Tibial nerve (tissue), 3 donors: ENCODE data around the gene MED23.

Experiments used
- POLR2A ChIP-seq, 2 donors: fragments of 450-650 bp; IDR thresholded peaks; one replicate each; pipeline ENCODE4 v1.6.1; 2017; ENCODE audit warnings: antibody characterized with exemption in 2 of 2, mild to moderate bottlenecking in 2 of 2, moderate library complexity in 2 of 2
- TF ChIP-seq, protein P1 (sequence below), 5 experiments: fragments of 200-600 bp in 3 of 5; fragments of 450-650 bp in 2 of 5; sonication (generic) in 3 of 5; IDR thresholded peaks; one replicate each; pipeline ENCODE4 v1.5.1; 2016 to 2019; ENCODE audit warnings: antibody characterized with exemption in 5 of 5, mild to moderate bottlenecking in 3 of 5, moderate library complexity in 2 of 5

- no peak for TF ChIP-seq POLR2A (IDR thresholded peaks at IDR 0.05)
- TF ChIP-seq, protein P1, sequence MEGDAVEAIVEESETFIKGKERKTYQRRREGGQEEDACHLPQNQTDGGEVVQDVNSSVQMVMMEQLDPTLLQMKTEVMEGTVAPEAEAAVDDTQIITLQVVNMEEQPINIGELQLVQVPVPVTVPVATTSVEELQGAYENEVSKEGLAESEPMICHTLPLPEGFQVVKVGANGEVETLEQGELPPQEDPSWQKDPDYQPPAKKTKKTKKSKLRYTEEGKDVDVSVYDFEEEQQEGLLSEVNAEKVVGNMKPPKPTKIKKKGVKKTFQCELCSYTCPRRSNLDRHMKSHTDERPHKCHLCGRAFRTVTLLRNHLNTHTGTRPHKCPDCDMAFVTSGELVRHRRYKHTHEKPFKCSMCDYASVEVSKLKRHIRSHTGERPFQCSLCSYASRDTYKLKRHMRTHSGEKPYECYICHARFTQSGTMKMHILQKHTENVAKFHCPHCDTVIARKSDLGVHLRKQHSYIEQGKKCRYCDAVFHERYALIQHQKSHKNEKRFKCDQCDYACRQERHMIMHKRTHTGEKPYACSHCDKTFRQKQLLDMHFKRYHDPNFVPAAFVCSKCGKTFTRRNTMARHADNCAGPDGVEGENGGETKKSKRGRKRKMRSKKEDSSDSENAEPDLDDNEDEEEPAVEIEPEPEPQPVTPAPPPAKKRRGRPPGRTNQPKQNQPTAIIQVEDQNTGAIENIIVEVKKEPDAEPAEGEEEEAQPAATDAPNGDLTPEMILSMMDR (IDR thresholded peaks at IDR 0.05), result no peak
These were observed 32.2 kb upstream of the MED23 start for GRCh38 chr6:131660195-131660594.
